HG02610 (cell line): Measurements from ENCODE around the gene DEF6.
A peak's percentile ranks its signal among the peaks of the same experiment; 100 is the strongest.

Source experiments
- ATAC-seq: cut with Tn5 transposase; IDR thresholded peaks from one replicate; pipeline ENCODE4 v1.9.1; 2021; ENCODE audit warnings: mild to moderate bottlenecking, moderate library complexity; ENCODE audit not compliant: unreplicated experiment

DEF6 gene

DNA sequence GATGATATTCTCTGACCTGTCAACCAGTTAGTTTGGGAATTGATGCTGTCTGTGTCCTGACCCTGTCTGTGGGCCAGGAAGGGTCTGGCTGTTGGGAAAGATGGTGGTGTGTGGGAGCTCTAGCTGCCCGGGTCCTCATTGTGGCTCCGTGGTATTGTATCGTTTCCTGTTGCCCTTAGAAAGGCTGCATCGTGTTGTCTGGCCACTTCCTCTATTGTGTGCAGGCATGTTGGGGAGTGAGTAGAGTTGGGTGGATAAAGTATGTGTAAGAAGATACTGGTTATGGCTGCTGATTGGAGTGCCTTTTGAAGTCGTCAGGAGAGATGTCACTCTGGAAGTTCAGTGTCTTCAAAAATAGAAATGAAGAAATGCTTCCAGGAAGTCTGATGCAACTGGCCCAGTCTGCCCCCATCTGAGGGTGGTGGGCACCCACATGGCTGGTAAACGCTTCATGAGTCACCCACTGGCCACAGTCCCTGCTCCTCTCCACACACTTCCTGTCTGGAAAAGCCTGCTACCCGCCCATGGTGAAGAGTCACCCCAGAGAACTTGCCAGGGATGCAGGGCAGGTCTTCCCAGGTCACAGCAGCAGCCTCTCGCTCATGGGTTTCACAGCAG is 72.6 kb downstream of the DEF6 start:
- ATAC-seq = peak; percentile 30

DNA sequence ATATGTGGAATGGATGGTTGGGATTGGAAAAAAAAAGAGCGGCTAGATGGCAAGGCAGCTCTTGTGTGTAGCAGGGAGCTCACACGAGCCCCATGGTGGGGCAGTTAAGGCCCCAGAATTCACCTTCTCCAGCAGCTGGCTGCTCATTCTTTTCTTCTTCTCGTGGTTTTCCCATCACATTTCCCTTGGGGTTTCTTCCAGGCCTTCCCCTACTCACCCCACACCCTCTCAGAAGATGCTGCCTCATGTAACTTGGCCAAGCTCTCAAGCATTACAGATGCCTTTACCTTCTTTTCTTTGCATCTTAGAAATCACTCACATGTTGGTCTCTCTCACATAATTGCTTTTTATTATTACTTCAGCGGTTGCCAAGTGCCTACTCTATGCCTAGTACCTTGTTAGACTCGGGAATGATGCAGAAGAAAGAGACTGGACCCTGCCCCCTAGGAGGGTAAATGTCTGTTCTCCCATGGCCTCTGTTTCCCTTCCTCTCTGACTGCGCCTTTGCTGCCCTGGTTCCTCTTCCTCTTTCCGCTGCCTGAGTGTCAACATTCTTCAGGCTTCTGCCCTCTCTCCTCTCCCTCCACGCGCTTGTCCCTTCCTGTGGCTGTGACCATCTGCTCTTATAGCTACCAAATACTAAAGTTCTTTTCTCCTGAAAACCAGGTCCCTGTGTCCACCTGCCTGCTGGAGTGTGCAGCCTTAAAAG is 73.3 kb downstream of the DEF6 start:
- peak; percentile 36 for ATAC-seq
